GM21619 (cell line): ENCODE measurements around the gene SIL1.
"Not testable (repeated sequence)": the region's sequence is repeated elsewhere in the genome, so short reads cannot be mapped to it uniquely, and the experiment has no call there.

ENCODE experiments used
- ATAC-seq: cut with Tn5 transposase; IDR thresholded peaks from one replicate; pipeline ENCODE4 v1.9.1; 2021; ENCODE audit not compliant: unreplicated experiment

The SIL1 gene

DNA sequence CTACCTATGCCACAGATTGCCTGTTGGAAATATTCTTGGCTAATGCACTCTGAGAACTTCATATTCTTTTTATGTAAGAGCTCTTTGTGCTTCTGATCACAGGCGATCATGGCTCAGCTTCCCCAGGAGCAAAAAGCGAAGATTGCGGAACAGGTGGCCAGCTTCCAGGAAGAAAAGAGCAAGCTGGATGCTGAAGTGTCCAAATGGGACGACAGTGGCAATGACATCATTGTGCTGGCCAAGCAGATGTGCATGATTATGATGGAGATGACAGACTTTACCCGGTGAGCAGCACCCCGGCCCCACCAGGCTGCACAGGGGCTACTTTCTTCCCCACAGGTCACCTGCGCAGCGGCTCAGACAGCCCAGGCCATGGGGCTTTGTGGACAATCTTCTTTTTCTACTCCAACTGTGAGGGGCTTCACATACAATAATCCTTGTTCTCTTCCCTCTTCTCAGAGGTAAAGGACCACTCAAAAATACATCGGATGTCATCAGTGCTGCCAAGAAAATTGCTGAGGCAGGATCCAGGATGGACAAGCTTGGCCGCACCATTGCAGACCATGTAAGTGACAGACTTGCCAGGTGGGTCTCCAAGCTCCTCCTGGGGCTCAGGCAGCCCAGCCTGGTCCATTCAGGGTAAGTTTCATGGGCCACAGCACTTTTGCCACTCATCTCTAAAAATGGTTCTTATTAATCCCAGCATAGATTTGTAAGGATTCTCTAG is 267.6 kb downstream of the SIL1 start:
- no peak for ATAC-seq

DNA sequence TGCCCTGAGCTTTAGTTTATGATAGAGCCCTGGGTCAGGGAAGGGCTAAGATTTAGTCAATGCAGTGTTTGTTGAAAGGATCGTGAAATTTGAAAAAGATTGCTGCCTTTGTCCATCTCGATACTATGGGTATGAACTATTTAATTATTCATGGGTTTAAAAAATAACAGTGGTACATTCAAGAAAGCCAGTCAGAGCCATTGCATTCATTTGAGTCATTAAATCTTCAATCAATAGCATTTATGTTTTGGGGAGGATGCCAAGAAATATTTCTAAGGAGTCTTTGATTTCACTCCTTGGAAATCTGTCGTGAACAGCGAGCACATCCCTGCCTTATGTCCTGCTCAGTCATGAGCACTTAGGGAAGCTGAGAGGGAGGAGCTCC is 268.6 kb downstream of the SIL1 start:
- ATAC-seq = no peak

DNA sequence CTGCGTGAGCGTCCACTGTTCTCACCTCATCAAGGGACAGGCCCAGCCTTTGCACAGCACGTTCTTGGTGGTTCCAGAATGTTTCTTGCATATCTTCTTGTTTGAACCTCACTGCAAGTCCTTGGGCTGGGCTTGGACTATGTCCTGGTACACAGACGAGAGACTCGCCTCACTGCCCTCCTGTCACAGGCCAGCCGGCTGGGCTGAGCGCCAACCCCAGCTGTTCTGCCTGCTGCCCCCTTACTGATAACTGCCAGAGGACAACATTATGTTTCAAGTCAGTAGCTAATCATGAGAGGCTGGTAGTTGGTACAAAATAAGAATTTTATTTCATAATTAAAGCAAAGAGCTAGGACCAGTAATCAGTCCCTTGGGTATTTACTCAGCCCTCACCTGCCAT is 270.2 kb downstream of the SIL1 start:
- no peak for ATAC-seq

DNA sequence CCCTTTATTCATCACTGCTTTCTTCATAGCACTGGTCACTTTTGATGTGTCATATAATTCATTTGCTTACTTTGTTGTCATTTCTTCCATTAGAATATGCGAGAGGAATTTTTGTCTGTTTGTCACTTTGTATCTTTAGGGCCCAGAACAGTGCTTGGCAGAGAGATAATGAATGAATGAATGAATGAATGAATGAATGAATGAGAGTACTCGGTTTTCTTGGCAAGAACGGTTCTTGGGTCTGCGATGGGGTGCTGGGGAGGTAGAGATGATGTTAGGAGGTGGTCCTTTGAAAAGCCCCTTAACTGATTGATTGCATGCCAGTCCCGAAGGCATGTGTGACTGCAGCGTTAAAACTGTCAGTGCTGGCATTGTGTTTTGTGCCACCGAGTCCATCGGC is 270.6 kb downstream of the SIL1 start:
- no peak for ATAC-seq

DNA sequence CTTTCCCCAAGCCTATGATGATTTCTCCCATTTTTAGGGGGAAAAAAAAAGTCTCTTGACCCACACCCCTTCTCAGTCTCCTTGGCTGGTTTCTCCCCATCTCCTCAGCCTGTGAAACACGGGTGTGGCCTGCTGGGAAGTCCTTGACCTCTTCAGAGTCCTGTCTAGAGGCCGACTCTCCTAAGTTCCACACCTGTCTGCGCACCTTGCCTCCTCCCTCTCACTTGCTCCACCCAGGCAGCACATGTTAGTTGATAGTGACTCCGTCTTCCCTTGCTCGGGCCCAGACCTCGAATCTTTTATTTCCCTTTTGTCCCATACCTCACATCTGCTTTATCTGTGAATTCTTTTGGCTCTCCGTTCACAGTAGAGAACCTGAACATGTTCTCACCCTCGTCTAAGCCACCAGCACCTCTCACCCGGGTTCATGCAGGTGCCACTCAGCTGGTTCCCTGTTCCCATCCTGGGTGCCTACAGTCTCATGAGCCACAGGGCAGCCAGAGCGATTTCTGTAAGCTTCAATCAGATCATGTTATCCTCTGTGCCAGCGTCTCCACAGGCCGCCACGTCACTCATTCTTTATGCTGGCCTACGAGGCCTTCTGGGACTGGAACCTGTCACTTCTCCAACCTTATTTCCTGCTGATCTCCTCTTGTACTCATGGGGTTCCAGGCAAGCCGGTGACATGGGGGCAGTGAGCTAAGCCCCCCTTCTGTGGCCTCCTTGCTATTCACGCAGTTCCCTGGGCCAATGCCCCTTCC is 271.3 kb downstream of the SIL1 start:
- ATAC-seq = no peak

DNA sequence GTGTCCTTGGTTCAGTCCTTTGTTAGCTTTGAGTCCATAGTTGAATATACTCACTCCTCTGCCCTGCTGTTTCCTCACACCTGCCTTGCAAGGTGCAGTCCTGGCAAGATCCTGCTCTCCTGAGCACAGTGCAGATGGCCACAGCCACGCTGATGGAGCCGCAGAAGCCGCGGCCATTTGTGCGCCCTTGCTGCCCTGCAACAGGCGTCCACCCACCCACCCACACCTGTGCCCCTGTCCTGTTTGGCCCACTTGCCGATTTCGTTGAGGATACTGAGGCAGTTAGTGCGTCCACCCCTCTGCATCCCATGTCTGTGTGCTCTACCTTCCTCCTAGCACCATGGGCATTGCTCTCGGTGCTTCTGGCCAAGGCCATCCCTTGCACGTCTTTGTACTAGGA is 271.9 kb downstream of the SIL1 start:
- no peak for ATAC-seq

DNA sequence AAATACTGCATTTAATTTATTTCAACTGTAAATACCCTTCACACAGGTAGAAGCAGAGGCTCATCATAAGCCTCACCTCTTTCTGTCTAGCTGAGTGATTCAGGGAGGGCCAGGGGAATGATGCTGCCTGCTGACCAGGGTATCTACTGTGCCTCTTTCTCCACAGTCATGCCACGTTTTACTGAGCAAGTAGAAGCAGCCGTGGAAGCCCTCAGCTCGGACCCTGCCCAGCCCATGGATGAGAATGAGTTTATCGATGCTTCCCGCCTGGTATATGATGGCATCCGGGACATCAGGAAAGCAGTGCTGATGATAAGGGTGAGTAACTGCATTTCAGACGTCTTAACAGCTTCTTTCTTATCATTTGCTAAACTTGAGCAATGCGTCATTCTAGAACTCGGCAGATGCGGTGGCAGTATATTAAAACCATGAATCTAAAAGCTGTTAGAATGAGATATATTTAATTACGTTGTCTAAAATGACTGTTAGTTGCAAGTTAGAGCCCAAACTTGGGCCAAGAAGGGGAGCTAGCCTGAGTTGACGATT is 273.0 kb downstream of the SIL1 start:
- ATAC-seq = no peak

DNA sequence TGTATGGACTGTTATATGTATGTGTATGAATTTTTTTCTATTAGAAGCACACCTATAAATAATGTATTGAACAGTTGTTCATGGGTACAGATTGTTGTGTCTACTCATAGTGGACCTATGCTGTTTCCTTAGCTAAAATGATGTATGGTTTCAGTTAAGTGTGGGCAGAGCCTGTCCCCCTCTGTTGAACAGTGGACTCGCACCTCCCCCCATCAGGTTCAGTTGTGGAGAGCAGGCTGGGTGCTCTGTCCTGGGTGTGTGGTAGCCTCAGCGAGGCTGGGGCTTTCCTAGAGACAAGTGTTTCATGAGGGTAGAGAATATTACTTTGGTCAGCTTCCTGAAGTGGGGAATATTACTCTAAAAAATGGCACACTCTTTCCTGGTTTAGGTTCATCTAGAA is 275.7 kb downstream of the SIL1 start:
- ATAC-seq = no peak

DNA sequence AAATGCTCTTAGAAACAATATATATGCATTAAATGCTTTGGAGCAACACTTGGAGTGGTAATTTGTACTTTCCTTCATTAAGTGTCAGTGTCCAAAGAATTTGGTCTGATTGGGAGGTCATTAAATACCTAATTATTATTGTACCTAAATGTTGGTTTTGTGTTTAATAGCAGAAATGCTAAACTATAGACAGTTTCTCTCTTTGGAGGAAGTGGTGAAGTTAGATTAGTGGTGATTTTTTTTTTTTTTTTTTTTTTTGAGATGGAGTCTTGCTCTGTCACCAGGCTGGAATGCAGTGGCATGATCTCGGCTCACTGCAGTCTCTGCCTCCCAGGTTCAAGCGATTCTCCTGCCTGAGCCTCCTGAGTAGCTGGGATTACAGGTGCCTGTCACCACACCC is 276.8 kb downstream of the SIL1 start:
- not testable (repeated sequence) for ATAC-seq

DNA sequence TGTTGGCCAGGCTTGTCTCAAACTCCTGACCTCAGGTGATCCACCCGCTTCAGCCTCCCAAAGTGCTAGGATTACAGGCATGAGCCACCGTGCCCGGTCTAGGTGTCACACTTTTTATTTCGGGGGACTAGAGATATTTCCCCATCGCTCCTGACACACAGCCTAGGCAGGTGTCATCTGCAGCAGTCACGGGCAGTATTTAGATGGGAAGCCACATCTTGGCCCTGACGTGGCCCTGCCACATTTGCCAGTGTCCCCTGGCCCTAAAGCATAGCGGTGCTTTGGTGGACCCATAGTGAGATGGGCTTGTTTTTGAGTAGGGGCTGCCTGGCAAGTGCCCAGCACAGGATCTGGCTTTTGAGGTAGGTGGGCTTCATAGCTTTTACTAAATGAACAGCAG is 278.0 kb downstream of the SIL1 start:
- no peak for ATAC-seq

DNA sequence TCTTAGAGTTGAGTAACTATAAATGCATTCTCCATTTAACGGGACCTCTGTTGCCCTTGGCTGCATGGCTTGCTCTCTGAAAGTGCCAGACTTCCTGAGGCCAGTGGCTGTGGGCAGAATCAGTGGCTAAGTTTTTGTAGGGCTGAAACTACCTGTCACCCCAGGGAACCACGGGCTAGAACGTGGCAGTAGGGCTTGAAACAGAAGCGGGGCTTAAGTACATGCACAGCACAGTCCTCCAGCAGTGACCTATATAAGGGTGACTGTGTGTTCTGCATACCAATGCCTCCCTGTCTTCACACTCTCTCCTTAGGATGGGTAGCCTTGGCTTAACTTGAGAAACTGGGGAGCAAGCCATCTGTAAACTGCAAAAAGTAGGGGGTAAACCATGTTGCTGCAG is 279.5 kb downstream of the SIL1 start:
- ATAC-seq = no peak

DNA sequence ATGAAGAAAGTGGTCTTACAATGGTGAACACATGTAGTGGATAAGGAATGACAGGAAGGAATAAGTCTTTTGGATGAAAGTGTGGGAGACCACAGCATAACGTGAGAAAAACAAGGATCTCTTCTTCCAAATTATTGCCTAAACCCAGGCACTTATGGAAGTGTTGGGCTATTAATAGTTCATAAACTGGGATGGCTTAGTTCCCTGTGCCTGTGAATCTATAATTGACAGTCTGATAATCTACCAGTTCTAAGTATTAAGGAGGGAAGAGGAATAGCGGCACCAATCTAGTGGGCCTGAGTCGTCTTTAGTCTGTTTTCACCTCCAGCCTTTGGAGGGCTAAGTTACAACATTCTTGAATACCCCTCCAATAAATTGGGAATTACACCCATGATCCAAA is 283.8 kb downstream of the SIL1 start:
- ATAC-seq = no peak

DNA sequence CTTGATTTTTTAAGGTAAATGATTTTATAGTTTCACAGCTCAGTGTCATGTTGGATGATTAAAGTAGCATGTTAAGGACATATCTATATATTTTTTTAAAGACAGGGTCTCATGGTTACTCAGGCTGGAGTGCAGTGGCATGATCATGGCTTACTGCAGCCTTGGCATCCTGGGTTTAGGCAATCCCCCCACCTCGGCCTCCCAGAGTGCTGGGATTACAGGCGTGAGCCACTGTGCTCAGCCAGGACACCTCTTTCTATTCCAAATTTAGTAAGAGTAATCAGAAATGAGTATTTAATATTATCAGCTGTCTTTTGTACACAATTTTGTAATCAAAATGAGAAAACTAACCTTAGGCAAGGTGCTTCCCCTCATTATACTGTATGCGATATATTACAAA is 284.4 kb downstream of the SIL1 start:
- no peak for ATAC-seq

DNA sequence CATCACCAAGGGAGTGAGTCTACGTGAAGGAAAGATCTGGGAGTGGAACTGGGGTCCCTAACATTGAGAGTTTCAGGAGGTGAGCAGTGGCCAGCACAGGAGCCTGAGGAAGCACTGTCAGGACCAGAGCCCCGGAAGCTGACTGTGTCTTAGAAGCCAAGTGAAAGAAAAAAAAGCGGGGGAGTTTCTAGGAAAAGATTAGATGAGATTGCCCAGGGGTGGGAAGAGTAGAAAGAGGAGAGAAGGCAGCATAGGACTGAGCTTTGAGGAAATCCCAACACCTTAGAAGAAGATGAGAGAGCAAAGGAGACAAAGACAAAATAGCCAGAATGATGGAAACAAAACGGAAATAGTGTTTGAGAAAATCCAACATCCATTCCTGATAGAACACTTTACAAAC is 286.1 kb downstream of the SIL1 start:
- no peak for ATAC-seq

DNA sequence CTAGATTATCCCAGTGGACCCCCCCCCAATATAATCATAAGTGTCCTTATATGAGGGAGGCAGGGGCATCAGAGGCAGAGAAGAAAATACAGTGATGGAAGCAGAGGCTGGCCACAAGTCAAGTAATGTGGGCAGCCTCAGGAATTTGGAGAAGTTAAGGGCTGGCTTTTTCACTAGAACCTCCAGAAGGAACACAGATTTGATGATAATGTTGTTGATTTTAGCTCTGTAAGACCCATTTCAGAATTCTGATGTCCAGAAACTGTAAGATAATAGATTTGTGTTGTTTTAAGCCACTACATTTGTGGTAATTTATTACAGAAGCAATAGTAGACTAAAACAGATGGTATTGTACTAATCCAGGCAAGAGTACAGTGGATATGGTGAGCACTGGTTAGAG is 286.7 kb downstream of the SIL1 start:
- no peak for ATAC-seq

DNA sequence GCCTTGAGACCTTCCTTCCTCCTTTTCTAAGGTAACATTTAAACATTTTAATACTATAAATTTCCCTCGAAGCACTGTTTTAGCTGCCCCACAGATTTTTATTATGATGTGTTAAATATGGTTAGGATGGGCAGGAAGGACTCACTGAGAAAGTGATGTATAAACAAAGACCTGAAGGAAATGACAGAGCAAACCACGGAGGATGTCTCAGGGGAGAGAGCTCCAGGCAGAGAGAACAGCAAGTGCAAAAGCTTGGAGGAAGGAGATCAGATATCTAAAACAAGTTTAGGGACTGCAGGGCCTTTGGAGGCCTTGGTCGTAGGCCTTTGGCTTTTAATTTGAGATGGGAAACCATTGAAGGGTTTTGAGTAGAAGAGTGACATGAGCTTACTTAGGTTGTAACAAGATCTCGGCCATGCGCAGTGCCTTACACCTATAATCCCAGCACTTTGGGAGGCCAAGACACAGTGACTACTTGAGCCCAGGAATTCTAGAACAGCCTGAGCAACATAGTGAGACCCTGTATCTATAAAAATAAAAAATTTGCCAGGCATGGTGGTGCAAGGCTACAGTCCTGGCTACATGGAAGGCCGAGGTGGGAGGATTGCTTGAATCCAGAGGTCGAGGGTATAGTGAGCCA is 287.5 kb downstream of the SIL1 start:
- ATAC-seq = no peak

DNA sequence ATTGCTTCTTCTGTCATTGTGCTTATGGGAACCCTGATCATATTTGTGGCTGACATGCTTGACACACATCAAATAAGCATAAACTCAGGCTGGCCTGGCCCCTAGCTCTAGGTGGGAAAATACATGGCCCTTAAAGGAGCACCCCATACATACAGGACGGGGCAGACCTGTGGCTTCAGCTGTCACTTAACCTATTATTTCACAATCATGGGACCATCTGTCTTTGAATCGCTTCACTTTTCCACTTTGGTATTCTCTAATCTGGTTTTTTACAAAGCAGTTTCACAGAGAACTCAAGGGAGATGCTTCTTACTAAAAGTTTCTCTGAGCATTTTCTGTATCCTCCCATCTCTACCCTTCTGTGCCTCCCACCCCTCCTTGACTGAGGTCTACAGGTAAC is 288.4 kb downstream of the SIL1 start:
- ATAC-seq = no peak

DNA sequence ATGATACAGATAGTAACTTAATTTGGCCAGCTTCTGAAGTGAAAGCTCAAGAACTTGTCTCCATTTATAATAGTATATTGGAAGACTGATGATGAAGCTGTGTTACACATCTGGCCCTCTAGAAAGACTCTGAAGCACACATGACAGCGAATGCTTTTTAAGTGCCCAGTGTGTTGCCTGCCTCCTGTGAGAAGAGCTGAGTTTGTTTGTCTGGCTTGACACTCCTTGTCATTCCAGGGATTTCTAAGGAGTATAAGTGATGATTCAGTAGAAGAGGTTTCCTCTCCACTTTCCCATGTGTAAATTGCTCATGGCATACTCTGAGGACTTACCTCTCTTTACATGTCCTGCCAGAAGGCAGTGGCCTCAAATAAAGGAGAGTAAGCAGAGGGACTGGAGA is 292.6 kb downstream of the SIL1 start:
- no peak for ATAC-seq

DNA sequence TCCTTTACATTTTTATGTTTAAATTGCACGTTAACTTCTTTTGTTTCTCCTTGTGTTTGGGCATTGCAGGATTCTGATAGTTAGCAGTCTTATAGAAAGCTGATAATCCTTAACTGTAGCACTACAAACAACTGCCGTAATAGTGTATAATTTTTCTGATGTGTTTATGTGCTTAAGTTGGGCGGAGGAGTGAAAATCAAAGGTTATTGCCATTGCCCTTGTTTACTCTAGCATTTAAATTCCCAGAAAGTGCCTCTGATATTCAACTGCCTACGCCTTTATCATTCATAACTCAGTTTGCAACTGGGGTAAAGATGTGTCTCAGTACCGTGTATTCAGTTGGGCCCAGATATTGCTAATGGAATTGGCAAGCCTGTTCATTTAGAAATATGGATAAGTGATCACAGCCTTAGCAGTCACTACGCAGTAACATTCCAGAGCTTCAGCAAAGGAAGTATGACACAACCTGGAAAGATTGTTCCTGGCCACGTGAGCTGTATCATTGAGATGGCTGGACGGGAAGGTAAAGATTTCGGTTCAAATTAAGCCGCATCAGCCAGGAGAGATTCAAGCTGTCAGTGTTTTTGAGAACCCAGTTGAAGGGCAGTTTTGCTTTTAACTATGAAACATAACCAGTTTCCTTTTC is 294.9 kb downstream of the SIL1 start:
- no peak for ATAC-seq

DNA sequence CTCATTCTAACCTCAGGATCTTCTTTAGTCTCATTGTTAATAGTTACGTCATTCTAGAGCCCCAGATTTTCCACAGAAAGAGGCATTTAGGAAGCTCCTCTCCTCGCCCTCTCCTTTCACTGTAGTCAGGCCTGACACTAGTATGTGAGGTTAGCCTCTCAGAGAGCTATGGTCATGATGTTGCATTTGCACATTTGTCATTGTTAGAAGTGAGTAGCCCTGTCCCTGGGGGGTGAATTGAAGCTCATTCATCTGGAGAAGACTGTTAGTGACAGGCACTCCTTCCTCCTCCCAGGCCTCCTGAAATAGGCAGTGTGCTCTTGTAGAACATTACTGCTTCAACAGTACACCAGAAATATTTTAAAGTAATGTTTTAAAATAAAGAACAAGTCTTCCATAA is 296.5 kb downstream of the SIL1 start:
- no peak for ATAC-seq

DNA sequence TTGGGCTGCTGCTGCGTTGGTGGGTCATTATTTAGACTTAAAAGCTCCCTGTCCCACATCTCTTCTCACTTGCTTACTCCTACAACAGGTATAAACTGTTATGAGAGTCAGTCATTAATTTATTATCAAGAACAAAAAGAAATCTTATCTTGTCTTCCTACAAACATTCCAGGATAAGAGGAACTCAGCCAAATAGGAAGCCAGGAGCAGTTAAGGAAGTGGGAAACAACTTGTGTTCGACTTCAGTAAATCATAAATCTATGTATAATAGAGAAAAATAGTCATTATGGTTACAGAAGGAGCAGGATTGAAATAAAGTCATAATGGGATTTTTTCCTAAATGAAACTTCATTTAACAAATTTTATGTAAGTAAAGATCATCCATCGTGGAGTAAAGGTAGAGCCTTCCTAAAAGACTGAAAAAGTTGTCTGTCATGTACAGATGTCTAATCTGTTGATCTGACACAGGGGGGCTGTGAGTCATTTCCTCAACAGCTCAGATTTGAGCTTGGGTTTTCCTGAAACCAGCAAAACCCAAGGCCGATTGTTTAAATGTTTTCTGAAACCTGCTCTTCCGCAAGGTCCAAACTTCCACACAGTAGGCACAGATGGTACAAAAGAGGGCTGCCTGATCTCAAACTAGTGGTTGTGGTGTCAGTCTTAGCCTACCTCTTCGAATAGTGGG is 297.7 kb downstream of the SIL1 start:
- no peak for ATAC-seq
